HG03045 (cell line): ENCODE results near the gene ZNF197.
"Not testable (repeated sequence)": the region's sequence is repeated elsewhere in the genome, so short reads cannot be mapped to it uniquely, and the experiment has no call there.

ENCODE experiments used
- ATAC-seq: cut with Tn5 transposase; IDR thresholded peaks from one replicate; pipeline ENCODE4 v1.9.1; 2021; ENCODE audit warnings: mild to moderate bottlenecking, moderate library complexity; ENCODE audit not compliant: unreplicated experiment

ZNF197 gene

DNA sequence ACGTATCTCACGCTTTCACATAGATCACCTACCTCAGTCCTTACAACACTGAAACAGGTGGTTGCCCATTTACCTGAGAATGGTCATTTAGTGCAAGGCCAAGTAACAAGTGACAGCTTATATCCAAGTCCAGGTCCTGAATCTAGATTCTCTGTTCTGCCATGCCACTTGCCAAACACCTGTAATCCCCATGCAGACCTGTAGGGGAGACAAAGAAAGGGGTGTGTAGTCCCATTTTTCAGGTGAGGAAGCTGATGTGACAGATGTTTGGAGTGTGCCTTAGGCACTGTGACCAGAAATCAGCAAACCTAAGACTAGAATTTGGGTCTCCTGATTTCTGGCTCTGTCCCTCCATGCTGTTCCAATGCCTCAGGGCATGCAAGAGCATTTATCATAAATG, 36.4 kb downstream of the ZNF197 start:
- ATAC-seq: no peak

DNA sequence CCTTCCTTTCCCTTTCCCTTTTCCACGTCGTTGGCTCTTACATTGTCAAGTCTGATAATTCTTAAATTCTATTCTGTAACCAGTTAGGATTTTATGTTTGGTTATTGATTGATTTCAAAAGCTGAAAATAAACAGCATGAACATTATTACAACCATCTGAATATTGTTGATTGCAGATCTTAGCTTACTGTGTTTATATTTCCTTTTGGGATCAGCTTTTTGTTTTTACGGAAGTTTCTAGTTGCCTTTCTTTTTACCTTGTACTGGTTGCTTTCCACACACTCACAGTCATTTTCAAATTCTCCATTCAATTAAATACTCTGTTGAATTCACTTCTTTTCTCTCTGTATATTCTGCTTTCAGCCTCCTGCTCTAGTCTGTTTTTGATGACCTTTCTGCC, 40.3 kb downstream of the ZNF197 start:
- ATAC-seq: no peak

DNA sequence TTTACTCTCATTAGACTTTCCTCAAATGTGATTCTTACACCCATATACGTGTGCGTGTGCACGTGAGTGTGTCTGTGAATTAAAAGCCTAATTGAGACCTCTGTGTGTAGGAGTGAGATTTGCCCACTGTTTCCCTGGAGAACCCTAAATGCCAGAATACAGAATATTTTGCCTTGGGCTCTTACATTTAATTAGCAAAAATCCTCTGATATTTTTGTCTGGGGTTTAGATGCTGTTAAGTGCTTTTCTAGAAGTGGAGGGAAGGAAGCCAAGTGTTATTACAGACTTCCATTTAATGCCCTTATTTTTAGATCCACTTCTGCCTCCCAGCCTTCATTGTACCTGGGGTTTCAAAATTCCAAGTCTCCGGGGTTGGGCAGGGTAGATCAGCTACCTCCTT, 41.5 kb downstream of the ZNF197 start:
- no peak for ATAC-seq

DNA sequence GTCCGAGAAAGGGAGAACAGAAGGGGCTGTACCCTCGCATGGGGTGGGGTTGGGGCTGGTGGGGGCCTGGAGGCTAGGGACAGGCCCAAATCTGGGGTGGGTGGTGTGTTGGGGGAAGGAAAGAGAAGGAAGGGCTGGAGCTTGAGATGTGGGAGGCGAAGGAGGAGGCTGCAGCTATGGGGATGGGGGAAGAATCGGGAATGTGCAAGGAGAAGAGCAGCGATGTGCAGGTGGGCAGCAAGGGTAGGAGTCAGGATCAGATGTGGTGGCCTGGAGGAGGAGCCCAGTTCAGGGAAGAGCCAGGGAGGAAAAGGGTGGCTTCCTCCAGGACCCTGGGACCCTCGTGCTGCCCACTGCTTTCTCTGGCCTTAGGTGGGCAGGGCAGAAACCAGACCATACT, 44.9 kb downstream of the ZNF197 start:
- no peak for ATAC-seq

DNA sequence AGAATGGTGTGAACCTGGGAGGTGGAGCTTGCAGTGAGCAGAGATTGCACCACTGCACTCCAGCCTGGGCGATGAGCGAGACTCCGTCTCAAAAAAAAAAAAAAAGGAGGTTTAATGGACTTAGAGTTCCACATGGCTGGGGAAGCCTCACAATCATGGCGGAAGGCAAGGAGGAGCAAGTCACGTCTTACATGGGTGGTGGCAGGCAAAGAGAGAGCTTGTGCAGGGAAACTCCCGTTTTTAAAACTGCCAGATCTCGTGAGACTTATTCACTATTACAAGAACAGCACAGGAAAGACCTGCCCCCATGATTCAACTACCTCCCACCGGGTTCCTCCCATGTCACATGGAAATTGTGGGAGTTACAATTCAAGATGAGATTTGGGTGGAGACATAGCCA, 48.6 kb downstream of the ZNF197 start:
- not testable (repeated sequence) for ATAC-seq

DNA sequence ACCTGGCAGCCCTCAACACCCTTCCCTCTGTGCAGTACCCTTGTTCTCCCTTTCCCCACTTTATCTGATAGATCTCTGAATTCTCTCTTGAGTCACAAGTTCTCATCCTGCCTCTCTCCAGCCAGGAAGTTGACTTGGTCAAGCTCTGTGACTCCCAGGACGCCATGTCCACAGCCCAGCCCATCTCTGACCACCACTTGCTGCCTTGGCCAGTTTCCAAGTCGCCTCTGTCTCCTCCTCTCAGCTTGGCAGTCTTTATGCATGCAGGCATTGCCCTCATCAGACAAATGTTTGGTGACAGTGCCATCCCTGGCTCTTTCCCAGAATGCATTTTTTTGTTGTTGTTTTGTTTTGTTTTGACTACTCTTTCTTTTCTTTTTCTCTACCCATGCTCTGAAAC, 49.4 kb downstream of the ZNF197 start:
- ATAC-seq: no peak

DNA sequence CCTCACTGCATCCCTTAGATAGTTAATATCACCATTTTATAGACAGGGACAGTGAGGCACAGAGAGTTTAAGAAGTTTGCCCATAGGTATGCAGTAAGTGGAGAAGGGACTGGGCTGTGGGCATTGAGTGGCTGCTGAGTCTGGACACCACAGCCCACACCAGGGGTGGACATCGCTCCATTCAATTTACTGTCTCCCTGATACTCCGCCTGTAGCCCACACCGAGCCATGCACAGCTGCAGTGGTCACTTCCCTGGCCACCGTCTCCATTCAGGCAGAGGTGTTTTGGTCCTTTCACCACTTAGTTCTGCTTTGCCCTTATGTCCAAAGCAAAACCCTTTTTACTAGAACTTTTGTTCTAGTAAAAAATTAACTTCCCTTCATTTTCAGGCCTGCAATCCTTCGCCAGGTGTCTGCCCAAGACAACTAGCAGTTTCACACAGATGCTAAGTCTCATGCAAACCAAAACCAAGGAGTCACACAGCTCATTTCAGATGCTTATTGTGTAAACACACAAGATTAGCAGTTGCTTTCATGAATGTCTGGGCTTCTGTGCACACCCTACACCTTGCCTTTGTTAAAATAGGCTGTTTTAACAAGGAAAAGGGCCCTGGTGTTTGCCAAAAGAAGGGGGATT, 53.8 kb downstream of the ZNF197 start:
- no peak for ATAC-seq

DNA sequence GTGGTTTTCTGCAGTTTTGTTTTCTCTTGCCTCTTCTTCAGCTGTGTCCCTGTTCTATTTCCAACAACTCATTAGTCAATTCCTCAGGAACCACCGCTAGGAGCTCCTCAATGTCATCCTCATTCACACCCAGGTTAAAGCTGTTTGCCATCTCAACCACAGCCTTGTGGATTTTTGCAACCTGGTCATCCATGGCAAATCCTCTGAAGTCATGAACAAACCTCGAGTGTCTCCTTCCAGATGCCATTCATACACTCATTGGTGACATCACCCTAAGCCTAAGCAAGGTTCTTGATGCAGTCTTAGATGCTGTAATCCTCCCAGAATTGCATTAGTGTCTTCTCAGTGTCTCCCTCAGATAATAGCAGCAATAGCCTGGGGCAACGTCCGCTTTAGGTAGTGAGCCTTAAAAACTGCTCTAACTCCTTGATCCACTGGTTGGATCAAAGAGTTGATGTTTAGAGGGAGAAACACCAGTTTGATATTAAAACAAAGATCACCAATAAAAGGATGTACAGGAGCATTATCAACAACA, 56.2 kb downstream of the ZNF197 start:
- ATAC-seq: no peak

DNA sequence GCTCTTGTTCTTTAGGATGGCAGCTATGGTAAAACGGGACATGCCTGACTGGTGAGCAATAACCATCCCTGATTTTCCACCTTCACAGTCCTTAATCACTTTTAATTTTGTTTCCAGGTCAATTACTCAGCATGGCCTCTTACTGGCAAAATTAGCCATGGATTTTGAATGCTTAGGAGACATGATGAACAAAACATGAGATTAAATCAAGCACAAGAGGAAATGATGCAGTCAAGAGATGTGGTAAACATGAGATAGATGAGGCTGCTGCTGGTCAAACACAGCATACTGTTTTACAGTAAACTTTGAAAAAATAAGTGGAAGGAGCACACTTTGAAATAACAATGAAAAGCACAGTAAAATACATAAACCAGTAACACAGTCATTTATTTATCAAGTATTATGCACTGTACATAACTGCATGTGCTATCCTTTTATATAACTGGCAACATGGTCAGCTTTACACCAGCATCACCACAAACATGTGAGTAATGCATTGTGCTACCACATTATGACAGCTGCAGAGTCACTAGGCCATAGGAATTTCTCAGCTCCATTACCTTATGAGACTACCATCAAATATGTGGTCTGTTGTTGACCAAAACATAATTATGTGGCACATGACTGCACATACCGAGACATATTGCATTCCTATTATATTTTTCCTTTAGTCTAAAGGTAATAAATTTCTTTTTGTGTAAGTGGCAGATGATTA, 57.5 kb downstream of the ZNF197 start:
- no peak for ATAC-seq

DNA sequence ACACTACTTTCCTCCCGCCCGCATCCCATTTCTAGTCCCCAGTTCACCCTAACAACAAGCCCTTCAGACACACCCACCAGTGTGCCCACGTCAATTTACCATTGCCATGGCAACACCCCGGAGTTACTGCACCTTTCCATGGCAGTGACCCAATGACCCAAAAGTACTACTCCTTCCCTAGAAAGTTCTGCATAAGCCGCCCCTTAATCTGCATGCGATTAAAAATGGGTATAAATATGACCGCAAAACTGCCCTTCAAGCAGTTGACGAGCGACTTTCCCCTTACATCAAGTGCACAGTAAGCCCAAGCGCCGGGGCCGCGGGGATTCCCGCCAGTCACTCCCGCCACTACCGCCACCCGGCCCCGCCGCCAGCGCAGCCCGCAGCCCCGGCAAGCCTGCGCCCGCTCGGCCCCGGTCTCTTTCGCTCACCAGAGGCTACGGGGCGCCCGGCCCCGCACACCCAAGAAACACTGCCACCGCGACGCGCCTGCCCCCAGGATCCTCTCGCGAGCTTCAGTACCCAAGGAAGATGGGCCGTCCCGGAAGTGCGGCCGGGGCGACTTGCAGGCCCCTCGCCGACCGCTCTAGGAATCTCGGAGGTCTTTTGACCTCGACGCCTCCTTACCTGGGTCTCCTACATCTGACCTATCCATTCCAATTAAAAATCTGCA, 60.4 kb downstream of the ZNF197 start:
- ATAC-seq: peak; percentile 66

DNA sequence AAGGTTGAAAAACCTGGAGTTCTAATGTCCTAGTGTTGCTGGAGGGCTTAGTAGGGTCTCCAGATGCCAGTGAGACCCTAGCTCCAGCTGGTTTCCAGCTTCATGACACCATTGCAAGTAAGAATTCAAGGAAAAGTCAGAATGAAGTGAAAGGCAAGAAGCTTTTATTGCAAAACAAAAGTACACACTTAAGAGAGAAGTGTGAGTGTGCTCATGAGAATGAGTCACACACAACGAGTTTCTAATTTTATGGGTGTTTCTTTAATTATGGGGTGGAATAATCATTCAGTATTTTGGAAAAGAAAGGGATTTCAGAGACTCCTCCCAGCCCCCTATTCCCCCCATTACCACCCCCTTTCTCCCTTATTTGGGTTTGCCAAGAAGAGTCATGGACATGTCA, 63.1 kb downstream of the ZNF197 start:
- no peak for ATAC-seq
